Activated T-helper 1 cell treated with anti-CD3 and anti-CD28 coated beads, Interleukin-2, amount 50 U/mL, for 16 hours (primary cell): ENCODE measurements around the gene RECK.

ENCODE experiments used
- DNase-seq, 2 donors: peaks; one replicate each; pipeline ENCODE4 v3.0.0-alpha.2; 2020; ENCODE audit warnings: low read depth in 1 of 2, low spot score in 1 of 2

The RECK gene

GRCh38 chr9:36136894-36137391 is 100.2 kb downstream of the RECK start:
- no peak for DNase-seq

GRCh38 chr9:36137392-36138004 is 100.8 kb downstream of the RECK start:
- DNase-seq: no peak

GRCh38 chr9:36138496-36138895 is 101.8 kb downstream of the RECK start:
- DNase-seq: no peak

GRCh38 chr9:36138901-36139300 is 102.2 kb downstream of the RECK start:
- DNase-seq: no peak

- no peak for DNase-seq
Measured at GRCh38 chr9:36140086-36141084, 103.7 kb downstream of the RECK start.

GRCh38 chr9:36141288-36141687 is 104.6 kb downstream of the RECK start:
- no peak for DNase-seq

- no peak for DNase-seq
Measured at GRCh38 chr9:36141761-36142160, 105.0 kb downstream of the RECK start.

GRCh38 chr9:36142510-36143244 is 106.0 kb downstream of the RECK start:
- DNase-seq: no peak

GRCh38 chr9:36143245-36143641 is 106.5 kb downstream of the RECK start:
- no peak for DNase-seq

- DNase-seq: no peak
Measured at GRCh38 chr9:36144309-36145232, 107.9 kb downstream of the RECK start.

- no peak for DNase-seq
Measured at GRCh38 chr9:36145970-36146369, 109.3 kb downstream of the RECK start.

GRCh38 chr9:36146651-36147050 is 109.9 kb downstream of the RECK start:
- no peak for DNase-seq

GRCh38 chr9:36147441-36148175 is 110.9 kb downstream of the RECK start:
- DNase-seq: no peak

GRCh38 chr9:36148311-36149051 is 111.8 kb downstream of the RECK start:
- DNase-seq: peak; percentile 49 to 55

- no peak for DNase-seq
Measured at GRCh38 chr9:36149197-36149596, 112.5 kb downstream of the RECK start.

- no peak for DNase-seq
Measured at GRCh38 chr9:36150574-36151315, 114.0 kb downstream of the RECK start.

GRCh38 chr9:36151316-36152210 is 114.8 kb downstream of the RECK start:
- peak; percentile 69 to 78 for DNase-seq
